ENCODE measurements around the gene CLASP2.

DNA sequence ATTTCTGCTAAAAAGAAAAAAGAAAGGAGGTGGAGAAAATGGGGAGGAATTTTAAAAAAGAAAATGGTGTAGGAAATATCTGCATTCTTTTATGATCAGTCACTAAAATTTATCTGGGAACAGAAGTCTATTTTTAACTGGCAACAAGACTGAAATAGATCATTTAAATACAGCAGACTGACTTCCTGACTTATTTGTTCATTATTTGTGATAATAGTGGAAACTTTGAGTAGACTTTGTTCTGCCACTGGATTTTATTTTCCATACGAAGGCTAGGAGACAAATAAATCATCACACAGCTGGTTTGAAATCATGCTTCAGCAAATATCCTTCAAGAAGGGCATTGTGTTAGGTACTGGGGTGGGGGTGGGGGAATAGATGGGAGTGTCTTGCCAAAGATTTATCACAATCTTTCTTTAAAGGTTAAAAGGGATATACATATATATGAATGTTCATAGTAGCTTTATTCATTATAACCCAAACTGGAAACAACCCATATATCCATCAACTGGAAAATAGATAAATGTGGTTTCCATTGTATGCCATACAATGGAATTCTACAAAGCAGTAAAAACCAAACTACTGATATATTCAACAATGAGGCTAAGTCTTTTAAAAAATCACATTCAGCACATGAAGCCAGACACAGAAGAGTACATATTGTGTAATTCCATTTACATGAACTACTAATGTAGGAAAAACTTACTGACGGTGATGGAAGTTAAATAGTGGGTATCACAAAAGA lies 4.7 kb upstream of the CLASP2 start:
- TF ChIP-seq, protein P1, sequence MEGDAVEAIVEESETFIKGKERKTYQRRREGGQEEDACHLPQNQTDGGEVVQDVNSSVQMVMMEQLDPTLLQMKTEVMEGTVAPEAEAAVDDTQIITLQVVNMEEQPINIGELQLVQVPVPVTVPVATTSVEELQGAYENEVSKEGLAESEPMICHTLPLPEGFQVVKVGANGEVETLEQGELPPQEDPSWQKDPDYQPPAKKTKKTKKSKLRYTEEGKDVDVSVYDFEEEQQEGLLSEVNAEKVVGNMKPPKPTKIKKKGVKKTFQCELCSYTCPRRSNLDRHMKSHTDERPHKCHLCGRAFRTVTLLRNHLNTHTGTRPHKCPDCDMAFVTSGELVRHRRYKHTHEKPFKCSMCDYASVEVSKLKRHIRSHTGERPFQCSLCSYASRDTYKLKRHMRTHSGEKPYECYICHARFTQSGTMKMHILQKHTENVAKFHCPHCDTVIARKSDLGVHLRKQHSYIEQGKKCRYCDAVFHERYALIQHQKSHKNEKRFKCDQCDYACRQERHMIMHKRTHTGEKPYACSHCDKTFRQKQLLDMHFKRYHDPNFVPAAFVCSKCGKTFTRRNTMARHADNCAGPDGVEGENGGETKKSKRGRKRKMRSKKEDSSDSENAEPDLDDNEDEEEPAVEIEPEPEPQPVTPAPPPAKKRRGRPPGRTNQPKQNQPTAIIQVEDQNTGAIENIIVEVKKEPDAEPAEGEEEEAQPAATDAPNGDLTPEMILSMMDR (conservative IDR thresholded peaks at IDR 0.05; ENCODE audit: low read depth, low read length) = no peak
- TF ChIP-seq, protein P2, sequence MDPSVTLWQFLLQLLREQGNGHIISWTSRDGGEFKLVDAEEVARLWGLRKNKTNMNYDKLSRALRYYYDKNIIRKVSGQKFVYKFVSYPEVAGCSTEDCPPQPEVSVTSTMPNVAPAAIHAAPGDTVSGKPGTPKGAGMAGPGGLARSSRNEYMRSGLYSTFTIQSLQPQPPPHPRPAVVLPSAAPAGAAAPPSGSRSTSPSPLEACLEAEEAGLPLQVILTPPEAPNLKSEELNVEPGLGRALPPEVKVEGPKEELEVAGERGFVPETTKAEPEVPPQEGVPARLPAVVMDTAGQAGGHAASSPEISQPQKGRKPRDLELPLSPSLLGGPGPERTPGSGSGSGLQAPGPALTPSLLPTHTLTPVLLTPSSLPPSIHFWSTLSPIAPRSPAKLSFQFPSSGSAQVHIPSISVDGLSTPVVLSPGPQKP (IDR thresholded peaks at IDR 0.05; ENCODE audit: borderline replicate concordance, low read depth, low read length) = no peak
- TF ChIP-seq RAD21 (IDR thresholded peaks at IDR 0.05; ENCODE audit: low read length) = no peak
- TF ChIP-seq POLR2A (IDR thresholded peaks at IDR 0.05; ENCODE audit: low read depth, low read length) = no peak
- TF ChIP-seq RFX5 (IDR thresholded peaks at IDR 0.05; ENCODE audit: low read depth, low read length) = no peak

Data from IMR-90 (cell line).